NCI-H82 treated with DMSO at 0.1 percent for 48 hours (cell line): ENCODE results near the gene MYB.
"Not testable (repeated sequence)": the region's sequence is repeated elsewhere in the genome, so short reads cannot be mapped to it uniquely, and the experiment has no call there.

Experiments used
- DNase-seq: peaks from one replicate; lab custom pipeline; 2025; ENCODE audit not compliant: unreplicated experiment; lab: John Stamatoyannopoulos, UW

The MYB gene

DNA sequence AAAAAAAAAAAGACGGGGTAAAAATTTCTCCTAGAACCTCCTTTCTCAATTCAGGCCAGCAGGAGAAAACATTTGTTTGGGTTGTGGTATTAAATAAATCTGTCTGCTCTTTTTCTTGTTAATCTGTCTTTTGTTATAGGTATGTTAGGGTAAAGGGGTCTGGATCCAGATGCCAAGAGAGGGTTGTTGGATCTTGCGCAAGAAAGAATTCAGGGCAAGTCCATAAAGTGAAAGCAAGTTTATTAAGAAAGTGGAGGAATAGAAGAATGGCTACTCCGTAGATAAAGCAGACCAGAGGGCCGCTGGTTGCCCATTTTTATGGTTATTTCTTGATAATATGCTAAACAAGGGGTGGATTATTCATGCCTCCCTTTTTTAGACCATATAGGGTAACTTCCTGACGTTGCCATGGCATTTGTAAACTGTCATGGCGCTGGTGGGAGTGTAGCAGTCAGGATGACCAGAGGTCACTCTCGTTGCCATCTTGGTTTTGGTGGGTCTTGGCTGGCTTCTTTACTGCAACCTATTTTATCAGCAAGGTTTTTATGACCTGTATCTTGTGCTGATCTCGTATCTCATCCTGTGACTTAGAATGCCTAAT is 65.4 kb downstream of the MYB start:
- not testable (repeated sequence) for DNase-seq

DNA sequence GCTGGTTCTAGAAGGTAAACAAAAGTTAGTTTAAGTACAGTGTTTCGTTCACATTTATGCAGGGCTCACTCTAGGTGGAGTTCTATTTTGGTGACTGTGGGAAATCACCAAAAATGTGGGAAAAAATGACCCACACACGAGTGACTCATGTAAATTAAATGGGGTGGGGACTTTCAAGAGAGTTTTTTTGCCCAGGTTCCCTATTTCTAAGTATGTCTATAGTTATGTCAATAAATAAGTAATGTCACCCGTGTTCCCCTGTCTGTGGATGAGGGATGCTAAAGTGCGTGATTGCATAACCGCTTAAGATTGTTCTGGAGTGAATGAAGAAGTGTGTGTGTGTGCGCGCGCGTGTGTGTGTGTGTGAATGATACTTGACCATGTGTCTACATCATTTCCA is 69.1 kb downstream of the MYB start:
- no peak for DNase-seq

DNA sequence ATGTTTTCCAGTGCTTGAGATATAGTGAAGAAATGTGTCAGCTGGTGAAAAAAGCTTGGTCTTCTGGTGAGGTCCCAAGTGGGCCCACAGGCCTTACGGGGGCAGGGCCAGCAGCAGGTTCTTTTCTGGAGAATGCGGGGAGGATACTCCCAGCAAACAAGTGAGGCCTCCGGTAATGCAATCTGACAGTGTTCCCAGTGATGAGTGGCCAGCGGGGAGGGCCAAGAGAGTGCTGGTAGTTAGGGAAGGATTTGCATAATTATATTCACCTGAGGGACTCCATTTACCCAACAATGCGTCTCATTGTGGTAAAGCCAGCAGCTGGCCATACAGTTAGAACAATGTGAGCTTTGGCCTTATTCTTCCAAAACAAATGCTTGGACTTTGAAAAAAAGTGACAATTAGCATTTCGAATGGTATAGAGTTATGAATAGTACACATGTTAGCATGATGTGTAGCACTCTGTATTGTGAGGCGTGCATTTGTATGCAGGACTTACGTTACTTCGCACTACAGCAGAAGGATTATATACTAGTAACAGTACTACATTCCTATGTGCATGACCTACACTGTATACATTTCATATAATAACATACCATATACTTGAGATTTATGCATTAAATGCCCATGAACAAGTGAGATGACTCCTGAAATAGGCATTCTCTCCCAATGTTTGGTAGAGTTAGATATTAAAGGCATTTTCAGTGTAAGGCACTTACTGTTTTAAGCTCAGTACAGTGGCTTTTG is 69.8 kb downstream of the MYB start:
- no peak for DNase-seq

DNA sequence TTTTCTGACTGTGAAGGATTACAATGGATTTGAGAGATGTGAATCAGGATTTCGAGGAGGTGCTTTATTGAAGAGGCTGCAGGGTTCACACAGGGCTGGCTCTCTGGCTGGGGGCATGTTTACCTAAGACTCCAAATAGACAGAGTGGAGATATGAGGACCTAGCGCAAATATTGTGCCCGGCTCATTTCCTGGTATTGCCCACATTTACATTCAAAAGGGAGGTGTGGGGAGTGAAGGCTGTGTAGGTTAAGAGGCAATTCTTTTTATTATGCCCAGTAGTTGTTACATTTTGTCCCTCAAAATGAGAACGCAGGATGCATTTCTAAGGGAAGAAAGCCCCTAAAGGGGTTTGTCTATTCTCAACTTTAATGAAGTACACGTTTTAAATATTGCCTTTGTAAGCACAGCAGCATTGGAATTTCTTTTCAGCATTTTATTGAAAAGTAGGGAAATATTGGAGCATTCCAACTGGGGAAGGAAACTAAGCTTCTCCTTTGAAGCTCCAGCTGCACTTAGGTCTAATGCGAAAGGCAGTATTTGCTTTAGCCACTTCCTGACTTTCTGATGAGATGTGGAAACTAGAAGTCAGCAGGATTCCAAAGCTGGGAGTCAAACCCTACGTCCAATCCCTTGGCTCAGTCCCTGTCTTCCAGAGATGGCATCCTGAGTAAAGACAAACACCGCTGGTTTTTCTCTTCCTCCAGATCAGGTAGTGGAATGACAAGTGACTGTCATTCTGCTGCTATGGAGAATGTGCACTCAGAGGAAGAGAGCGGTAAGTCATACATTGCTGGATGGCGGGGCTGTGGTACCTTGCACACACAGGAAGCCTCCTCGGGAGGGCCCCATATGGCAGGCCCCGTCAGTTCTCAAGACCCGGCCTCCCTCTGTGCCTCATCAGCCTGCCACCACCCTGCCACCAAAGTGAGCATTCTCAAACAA is 70.7 kb downstream of the MYB start:
- peak; percentile 19 for DNase-seq

DNA sequence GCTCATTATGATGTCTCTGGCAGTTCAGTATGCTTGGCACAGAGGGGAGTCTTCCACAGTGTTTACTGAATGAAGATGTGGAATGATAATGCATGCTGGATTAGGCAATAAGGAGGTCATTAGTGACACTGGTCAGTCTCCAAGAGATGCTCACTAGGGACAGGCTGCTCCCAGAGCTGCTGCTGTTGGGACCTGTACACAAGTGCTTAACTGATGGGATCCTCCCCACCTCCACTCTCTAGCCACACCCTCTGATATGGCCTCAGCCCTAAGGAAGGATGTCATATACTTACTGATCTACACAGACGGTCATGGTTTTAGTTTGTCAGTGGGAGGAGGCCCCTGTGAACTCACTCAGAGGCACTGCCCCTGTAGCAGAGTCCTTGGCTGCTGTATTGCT is 73.4 kb downstream of the MYB start:
- no peak for DNase-seq

DNA sequence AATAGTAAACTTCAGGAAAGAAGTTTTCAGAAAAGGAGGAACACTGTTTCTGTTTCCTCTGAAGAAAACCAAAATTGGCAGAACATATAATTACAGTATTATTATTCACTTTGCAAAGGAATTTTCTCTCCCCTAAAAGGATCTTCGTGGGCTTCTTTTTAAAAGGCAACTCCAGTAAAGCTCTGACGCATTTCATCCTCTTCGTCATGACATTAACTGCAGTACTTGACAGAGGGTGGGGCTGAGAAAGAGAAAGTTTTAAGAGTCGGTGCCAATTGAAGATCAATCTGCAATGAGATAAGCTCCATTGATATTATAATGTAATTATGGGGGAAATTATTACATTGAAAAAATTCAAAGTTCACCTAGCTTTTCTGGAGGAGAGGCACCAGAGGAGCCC is 75.8 kb downstream of the MYB start:
- no peak for DNase-seq

DNA sequence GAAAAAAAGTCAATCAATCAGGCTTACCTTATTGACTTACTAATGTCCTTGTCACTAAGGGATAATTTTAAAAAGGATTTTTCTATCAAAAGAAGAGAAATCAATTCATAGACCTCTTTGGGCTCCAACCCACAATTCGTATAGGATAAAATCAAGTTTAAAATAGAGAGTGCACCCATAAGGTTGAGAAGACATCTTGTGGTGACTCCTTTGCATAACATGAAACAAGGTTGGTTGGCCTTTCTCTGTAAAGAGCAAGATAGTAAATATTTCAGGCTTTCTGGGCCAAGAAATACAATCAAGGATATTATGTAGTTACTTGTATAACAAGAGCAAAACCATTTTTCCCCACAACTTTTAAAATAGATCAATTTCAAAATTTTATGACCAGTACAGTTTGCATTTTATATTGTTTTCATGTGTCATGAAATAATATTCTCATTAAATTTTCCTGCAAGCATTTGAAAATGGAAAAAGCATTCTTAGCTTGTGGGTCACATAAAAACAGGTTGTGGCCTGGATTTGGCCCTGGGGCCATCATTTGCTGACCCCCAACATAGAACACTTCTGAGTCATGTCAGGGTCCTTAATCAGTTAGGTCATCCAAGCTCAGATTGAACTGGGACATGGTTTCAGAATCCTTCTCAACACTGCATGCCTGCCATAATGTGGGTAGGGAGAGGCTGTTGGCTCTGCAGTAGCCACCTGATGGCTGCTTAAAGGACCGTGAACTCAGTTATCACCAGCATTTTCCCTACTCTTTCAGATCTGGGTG is 76.7 kb downstream of the MYB start:
- no peak for DNase-seq

DNA sequence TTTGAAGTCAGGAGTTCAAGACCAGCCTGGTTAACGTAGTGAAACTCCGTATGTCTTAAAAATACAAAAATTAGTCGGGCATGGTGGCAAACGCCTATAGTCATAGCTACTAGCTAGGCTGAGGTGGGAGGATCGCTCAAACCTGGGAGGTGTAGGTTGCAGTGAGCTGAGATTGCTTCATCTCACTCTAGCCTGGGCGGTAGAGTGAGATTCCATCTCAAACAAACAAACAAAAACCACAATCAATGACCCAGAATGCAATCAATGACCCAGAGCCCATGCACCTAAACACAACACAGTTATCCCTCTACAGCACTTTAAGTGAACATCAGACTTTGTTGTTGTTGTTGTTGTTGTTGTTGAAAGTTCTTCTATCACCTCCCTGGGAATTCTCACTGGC is 77.9 kb downstream of the MYB start:
- DNase-seq, result no peak

DNA sequence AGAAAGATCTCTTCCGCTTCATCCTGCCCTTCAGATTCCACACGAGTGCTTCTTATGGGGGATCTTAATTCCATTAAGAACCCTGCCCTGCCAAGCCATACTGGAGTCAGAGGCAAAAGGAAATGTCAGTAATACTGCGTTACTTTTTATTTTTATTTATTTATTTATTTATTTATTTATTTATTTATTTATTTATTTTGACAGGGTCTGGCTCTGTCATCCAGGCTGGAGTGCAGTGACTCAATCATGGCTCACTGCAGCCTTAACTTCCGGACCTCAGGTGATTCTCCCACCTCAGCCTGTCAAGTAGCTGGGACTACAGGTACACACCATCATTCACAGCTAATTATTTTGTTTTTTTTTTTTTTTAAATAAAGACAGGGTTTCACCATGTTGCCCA is 79.5 kb downstream of the MYB start:
- DNase-seq, result no peak

DNA sequence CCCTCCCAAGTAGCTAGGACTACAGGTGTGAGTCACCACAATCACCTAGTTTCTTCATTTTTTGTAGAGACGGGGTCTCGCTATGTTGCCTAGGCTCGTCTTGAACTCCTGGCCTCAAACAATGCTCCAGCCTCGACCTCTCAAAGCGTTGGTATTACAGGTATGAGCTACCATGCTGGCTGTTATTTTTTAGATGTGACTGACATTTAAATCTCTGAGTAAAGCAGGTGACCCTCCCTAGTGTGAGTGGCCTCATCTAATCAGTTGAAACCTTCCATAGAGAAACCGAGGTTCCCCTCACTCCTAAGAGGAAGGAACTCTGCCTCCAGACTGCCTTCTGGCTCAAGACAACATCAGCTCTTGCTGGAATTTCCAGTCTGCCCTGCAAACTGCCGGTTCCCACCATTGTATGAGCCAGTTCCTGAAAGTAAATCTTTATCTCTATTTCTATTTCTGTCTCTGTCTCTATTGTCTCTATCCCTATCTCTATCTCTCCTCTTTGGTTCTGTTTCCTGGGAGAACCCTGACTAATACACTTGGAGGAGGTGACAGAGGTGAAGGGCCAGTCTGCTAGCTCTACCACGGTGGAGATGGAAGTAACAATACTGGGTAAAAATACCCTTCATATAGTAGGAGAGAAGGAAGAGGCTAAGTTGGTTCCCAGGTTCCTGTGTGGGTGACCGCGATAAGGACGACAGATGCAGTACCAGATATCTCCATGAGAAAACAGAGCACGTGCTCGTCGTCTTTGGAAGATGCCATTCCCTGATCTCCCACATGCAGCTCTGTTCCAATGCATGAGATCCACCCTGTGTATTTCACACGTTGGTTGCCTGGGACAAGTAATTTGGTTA is 81.0 kb downstream of the MYB start:
- DNase-seq, result no peak

DNA sequence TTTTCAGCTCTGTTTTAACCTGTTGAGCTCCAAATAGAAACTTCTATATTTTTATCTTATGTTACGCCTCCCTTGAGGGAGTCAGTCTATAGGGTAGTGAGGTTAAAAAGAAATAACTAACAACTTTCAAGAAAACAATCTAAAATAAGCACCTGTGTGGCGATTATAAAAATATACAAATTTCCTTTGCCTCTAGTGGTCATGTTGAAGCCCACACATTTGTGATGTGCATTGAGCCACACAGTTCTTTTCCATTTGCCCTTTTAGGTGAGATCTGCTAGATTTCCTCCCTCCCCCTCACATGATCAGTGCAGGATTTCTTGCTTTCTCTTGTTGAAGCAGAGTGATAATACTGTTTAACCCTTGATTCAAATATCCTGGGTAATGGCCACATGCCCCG is 84.2 kb downstream of the MYB start:
- DNase-seq, result no peak

DNA sequence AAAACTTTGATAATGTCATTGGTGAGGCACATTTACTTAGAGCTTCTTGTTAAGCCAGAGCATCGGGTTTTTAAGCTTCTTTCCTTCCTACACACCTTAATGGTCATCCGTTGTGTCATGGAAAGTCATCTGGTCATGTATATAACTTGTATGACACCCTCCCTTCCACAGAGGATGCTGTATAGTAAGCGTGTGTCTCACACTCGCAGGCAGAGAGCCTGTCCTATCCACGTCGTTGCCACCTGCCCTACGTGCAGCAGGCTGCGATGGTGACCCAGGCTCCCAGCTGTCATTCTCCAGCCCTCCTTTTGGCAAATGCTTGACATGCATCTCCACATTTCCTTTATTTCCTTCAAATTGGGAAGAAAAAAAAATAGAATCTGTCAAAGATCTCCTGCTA is 85.6 kb downstream of the MYB start:
- DNase-seq, result no peak

DNA sequence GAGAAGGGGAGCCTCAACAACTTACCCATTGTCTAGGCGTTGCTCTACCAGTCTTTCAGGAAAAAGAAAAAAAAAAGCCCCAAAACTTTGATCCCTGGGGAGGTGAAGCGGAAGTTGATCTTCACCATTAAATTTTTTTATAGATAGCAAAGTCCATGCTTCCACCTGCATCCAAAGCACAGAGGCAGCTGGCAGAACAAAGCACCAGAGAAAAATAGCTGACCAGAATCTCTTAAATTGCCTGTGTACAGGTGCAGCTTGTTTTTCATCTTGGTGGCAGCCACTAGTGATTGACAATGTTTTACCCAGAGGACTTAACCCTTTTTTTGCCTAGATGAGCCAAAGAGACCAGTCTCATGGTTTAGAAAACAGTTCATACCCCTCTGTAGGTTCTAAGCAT is 86.0 kb downstream of the MYB start:
- DNase-seq, result no peak

DNA sequence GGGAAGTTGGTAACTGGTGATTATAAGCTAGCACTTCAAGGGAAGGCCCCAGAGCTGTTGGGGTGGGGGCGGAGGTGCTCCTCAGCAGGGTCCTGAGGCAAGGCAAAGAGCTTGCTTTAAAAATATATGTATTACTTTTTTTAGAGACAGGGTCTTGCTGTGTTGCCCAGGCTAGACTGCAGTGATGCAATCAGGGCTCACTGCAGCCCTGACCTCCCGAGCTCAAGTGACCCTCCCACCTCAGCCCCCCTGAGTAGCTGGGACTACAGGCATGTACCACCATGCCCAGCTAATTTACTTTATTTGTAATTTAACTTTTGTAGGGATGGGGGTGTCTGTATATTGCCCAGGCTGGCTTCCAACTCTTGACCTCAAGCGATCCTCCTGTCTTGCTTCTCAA is 87.2 kb downstream of the MYB start:
- DNase-seq, result no peak

DNA sequence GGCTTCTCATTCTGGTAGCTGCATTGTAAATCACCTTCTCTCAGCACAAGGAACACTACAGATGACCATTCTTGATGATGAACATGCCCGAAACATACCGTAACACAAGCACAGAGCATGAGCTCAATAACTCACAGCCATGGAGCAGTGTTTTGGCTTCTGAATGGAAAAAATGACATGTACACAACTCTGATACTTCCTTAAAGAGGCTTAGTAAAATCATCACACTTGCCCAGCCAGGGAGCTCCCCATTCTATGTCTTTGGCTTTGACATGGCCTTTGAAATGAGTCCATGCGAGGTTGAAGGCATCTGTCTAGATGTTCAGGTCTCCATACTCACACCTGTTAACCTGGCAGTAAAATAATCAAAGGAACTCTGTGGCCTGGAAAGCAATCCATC is 87.6 kb downstream of the MYB start:
- DNase-seq, result no peak
